Thyroid gland (tissue), 4 donors: ENCODE results near the gene UBE2B. TPM values are rescaled to one million over a fixed set of nuclear protein-coding genes. Genes with fewer than 3 reads are reported as not detected.

Experiments
- DNase-seq, 2 donors: peaks; one replicate each; pipeline ENCODE4 v3.0.0-alpha.2; 2019
- H3K27ac ChIP-seq, 3 donors: fragments of 200-600 bp; sonication (generic); 1 replicate in 2 of 3; 2 replicates in 1 of 3; pipeline ENCODE4 v1.5.1; 2016 to 2019; ENCODE audit warnings: mild to moderate bottlenecking in 1 of 3, moderate library complexity in 1 of 3
- H3K27me3 ChIP-seq: fragments of 200-600 bp; sonication (generic); one replicate; pipeline ENCODE4 v1.5.1; 2019
- H3K36me3 ChIP-seq, 2 donors: fragments of 200-600 bp; sonication (generic); one replicate each; pipeline ENCODE4 v1.5.1; 2016 to 2019
- H3K4me1 ChIP-seq, 2 donors: fragments of 200-600 bp; sonication (generic); one replicate each; pipeline ENCODE4 v1.5.1; 2017 to 2019
- H3K4me3 ChIP-seq, 3 donors: fragments of 200-600 bp; sonication (generic); replicated peaks in 1 of 3; 1 replicate in 2 of 3; 2 replicates in 1 of 3; pipeline ENCODE4 v1.5.1; 2016; ENCODE audit warnings: mild to moderate bottlenecking in 1 of 3
- H3K9me3 ChIP-seq: fragments of 200-600 bp; sonication (generic); one replicate; pipeline ENCODE4 v1.5.1; 2017
- CTCF ChIP-seq, 6 experiments: fragments of 200-600 bp in 3 of 6; fragments of 450-650 bp in 3 of 6; sonication (generic) in 3 of 6; IDR thresholded peaks; one replicate each; pipeline ENCODE4 v1.5.1; 2016 to 2019; ENCODE audit warnings: antibody characterized with exemption in 6 of 6, mild to moderate bottlenecking in 2 of 6, inconsistent platforms in 1 of 6, moderate library complexity in 1 of 6
- POLR2A ChIP-seq, 2 donors: fragments of 450-650 bp; IDR thresholded peaks; one replicate each; pipeline ENCODE4 v1.6.1; 2017; ENCODE audit warnings: antibody characterized with exemption in 2 of 2, mild to moderate bottlenecking in 2 of 2, moderate library complexity in 1 of 2
- WGBS, 2 donors: methylation state at CpG; one replicate each; pipeline ENCODE4 v1.1.5; 2017; 5-methylcytosine and 5-hydroxymethylcytosine counted together
- intact Hi-C: fragments of 100-400 bp; cut with DNase I; formaldehyde crosslinking; loops from one replicate; pipeline ENCODE4 v1.15.1; 2023
- total RNA-seq, 4 donors: library from RNA; depleted of rRNA; stranded (reverse); fragments of >200 nt; gene quantifications; one replicate each; pipeline ENCODE4 v1.2.3, GENCODE V29; 2016

UBE2B gene
- total RNA-seq, 4 donors from 2014 or later: 36.8 to 83.2 (median 41.2) TPM

GRCh38 chr5:134427540-134428041, 56.2 kb downstream of the UBE2B start:
- DNase-seq: no peak
- Histone ChIP-seq H3K36me3 (no peaks in the 10 kb centered on the region), H3K27ac (no peak overlapping the region), H3K27me3 (no peaks in the 10 kb centered on the region), H3K4me1 (no peaks in the 10 kb centered on the region), H3K4me3 (no peak overlapping the region), H3K9me3 (no peaks in the 10 kb centered on the region)
- TF ChIP-seq POLR2A (IDR thresholded peaks at IDR 0.05): no peak
- no peak for TF ChIP-seq CTCF (IDR thresholded peaks at IDR 0.05)
- 58 to 59% methylated on average over 9 of the region's 9 CpGs for WGBS, 2 donors
- intact Hi-C loops: no loop called here

GRCh38 chr5:134430001-134430569, 58.7 kb downstream of the UBE2B start:
- Histone ChIP-seq H3K27ac (no peak overlapping the region), H3K27me3 (no peaks in the 10 kb centered on the region), H3K4me1 (peaks cover 4 to 5% of the 10 kb centered on the region in 2 donors), H3K36me3 (no peaks in the 10 kb centered on the region), H3K4me3 (no peak overlapping the region), H3K9me3 (no peaks in the 10 kb centered on the region)
- 57 to 63% methylated on average over 5 of the region's 5 CpGs for WGBS, 2 donors
- intact Hi-C loops: no loop called here
- no peak for DNase-seq
- TF ChIP-seq CTCF (IDR thresholded peaks at IDR 0.05): no peak
- TF ChIP-seq POLR2A (IDR thresholded peaks at IDR 0.05): no peak

GRCh38 chr5:134432174-134432573, 60.8 kb downstream of the UBE2B start:
- intact Hi-C loops: no loop called here
- no peak overlapping the region for H3K4me3 ChIP-seq
- TF ChIP-seq CTCF (IDR thresholded peaks at IDR 0.05) (no peak), POLR2A (IDR thresholded peaks at IDR 0.05) (no peak)
- no peak for DNase-seq
- H3K9me3 ChIP-seq: no peaks in the 10 kb centered on the region
- H3K36me3 ChIP-seq: no peaks in the 10 kb centered on the region
- 93 to 94% methylated on average over 4 of the region's 4 CpGs for WGBS, 2 donors
- no peaks in the 10 kb centered on the region for H3K27me3 ChIP-seq
- H3K4me1 ChIP-seq: peaks cover 22 to 24% of the 10 kb centered on the region in 2 donors
- no peak overlapping the region for H3K27ac ChIP-seq

GRCh38 chr5:134432677-134433359, 61.4 kb downstream of the UBE2B start:
- no peak for DNase-seq
- intact Hi-C loops: no loop called here
- Histone ChIP-seq H3K27ac (no peak overlapping the region), H3K27me3 (no peaks in the 10 kb centered on the region), H3K4me3 (no peak overlapping the region), H3K4me1 (peaks cover 29 to 31% of the 10 kb centered on the region in 2 donors), H3K36me3 (no peaks in the 10 kb centered on the region), H3K9me3 (no peaks in the 10 kb centered on the region)
- TF ChIP-seq CTCF (IDR thresholded peaks at IDR 0.05) (no peak), POLR2A (IDR thresholded peaks at IDR 0.05) (no peak)
- WGBS, 2 donors: 81 to 82% methylated on average over 14 of the region's 14 CpGs

GRCh38 chr5:134435560-134435959, 64.2 kb downstream of the UBE2B start:
- no peaks in the 10 kb centered on the region for H3K36me3 ChIP-seq
- 61 to 89% methylated on average over 2 of the region's 2 CpGs for WGBS, 2 donors
- no peak for DNase-seq
- H3K4me3 ChIP-seq: no peak overlapping the region
- peaks cover 45 to 52% of the 10 kb centered on the region in 2 donors for H3K4me1 ChIP-seq
- no peaks in the 10 kb centered on the region for H3K27me3 ChIP-seq
- H3K27ac ChIP-seq: peak overlapping the region; percentile 24 to 92 (median 91)
- H3K9me3 ChIP-seq: no peaks in the 10 kb centered on the region
- intact Hi-C loops: no loop called here
- TF ChIP-seq CTCF (IDR thresholded peaks at IDR 0.05) (peak in 1 of 6 experiments; percentile 30), POLR2A (IDR thresholded peaks at IDR 0.05) (no peak)
